ENCODE data around the gene GPS2.
A peak's percentile ranks its signal among the peaks of the same experiment; 100 is the strongest.

GPS2 gene

DNA sequence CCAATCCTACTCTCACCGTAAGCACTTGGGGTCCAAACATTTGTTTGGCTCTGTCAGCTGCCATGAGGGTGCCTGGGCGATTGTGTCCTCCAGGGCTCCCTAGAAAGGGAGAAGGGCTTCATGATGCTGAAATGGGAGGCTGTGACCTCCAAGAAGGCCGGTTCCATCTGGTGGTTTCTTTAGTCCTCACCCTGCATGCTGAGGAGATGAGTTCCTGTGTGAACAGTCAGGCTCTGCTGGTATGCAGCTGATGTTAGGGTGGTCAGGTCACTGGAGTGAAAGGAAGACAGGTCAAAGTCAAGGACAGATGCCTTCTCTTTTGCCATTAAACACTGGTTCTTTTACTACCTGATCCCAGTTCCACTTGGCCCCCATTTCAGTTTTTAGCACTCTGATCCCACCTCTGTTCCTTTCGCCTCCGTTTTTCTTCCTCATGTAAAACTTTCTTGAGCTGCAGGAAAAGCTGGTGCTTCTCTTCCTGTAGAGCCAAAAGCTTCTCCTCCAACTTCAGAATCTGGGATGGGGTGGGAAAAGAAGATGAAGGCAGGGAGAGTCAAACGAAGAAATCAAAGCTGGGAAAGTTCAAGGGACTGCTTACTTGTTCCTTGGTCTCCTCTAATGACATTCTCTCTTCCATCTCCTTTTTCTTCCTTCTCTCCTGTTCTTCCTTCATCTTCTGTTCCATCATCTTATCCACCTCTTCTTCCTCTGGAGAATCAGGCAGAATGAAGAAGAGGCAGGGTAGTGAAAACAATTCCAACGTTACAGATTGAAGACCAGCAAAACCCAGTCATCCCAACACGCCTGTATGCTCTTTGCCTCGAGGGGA lies 1.1 kb downstream of the GPS2 start:
- H3K4me3 Mint-ChIP-seq, result peak overlapping the region; percentile 88
- no peaks in the 10 kb centered on the region for H3K27me3 Mint-ChIP-seq
- ATAC-seq, result no peak
- H3K27ac Mint-ChIP-seq, result peak overlapping the region; percentile 86
- H3K36me3 Mint-ChIP-seq, result peaks cover 82% of the 10 kb centered on the region
- no peaks in the 10 kb centered on the region for H3K9me3 Mint-ChIP-seq
- H3K4me1 Mint-ChIP-seq, result peaks cover 67% of the 10 kb centered on the region

DNA sequence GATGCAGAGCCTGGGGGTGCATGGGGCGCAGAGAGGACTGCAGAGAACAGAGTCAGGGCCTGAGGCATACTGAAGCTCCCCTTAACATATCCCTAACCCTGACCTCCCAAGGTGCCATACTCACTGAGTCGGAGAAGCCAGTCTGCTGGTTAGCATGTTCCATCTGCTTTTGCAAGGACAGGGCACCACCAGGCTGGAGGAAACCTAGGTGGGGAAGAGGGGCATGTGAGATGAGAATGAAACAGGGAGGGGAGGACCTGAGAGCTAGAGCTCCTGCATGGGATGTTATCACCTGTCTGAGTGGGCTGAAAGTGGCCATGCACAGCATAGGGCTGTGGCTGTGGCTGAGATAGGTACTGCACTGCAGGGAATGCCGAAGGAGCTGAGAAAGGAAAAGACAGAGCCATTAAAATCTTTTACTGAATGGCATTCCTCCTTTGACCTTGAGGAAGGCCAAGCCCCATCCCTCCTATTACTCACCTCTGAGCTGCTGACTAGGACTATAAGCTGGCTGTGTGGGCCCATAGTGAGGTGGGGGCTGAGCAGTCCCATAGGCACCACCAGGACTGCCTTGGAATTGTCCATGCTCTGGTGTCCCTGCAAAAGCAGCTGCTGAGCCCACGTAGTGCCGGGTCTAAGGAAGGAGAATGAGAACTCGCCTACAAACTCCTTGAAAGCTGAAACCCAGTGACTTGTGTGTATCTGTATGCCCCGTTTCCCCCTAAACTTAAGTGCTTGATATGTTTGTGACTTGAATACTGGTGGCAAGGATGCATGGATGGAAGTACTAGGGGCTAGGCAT lies 1.9 kb downstream of the GPS2 start:
- H3K4me3 Mint-ChIP-seq, result peak overlapping the region; percentile 88
- no peaks in the 10 kb centered on the region for H3K27me3 Mint-ChIP-seq
- H3K27ac Mint-ChIP-seq, result peak overlapping the region; percentile 86
- no peak for ATAC-seq
- H3K36me3 Mint-ChIP-seq, result peaks cover 81% of the 10 kb centered on the region
- no peaks in the 10 kb centered on the region for H3K9me3 Mint-ChIP-seq
- peaks cover 69% of the 10 kb centered on the region for H3K4me1 Mint-ChIP-seq

DNA sequence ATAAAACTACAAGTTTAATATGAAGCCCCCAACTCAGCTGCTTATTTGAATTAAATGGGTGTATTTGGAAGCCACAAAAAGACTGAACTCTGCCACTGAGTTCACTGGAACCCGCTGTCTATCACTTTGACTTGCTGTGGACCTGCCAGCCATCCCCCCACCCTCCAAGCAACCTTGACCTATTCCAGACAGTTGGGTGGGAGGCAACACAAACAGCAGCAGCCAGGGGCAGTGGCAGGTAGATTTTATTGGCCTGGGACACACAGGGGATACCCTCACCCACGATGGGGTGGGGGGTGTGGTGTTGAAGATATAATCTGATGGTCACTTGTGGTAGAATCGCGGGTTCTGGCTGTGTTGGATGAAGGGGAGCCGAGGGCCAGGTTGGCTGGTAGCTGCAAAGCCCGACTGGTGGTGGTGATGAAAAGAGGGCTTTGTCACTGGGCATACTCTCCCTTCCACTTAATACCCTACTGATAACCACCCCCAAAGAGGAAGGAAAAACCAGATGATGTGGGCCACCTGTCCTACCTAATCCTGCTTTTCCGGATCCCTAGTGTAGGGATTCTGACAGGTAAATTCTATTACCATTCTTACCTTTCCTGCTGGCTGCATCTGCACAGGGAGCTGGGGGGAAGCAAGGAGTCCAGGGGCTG lies 2.6 kb downstream of the GPS2 start:
- ATAC-seq, result no peak
- peaks cover 69% of the 10 kb centered on the region for H3K4me1 Mint-ChIP-seq

GRCh38 chr17:7311110-7311705 lies 4.0 kb downstream of the GPS2 start:
- Mint-ChIP-seq H3K27me3 (no peaks in the 10 kb centered on the region), H3K4me3 (no peak overlapping the region), H3K9me3 (no peaks in the 10 kb centered on the region), H3K36me3 (peaks cover 62% of the 10 kb centered on the region), H3K27ac (peak overlapping the region; percentile 11), H3K4me1 (peaks cover 64% of the 10 kb centered on the region)
- no peak for ATAC-seq

More for the DNA sequence above, 2.6 kb downstream of the GPS2 start:
- no peaks in the 10 kb centered on the region for H3K9me3 Mint-ChIP-seq
- H3K4me3 Mint-ChIP-seq, result no peak overlapping the region
- peaks cover 74% of the 10 kb centered on the region for H3K36me3 Mint-ChIP-seq
- peak overlapping the region; percentile 86 for H3K27ac Mint-ChIP-seq
- H3K27me3 Mint-ChIP-seq, result no peaks in the 10 kb centered on the region

DNA sequence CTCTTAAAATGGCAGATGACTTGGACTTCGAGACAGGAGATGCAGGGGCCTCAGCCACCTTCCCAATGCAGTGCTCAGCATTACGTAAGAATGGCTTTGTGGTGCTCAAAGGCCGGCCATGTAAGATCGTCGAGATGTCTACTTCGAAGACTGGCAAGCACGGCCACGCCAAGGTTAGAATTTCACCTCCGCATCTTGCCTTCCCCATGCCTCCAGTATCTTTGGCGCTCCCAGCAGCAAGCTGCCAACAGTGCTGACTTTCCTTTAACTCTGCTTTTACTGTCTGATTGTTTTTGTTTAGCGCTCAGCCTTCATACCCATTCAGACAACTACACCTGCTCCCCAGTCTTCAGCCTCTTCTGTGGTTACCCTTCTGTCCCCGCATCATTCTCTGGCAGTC lies 5.5 kb downstream of the GPS2 start:
- no peaks in the 10 kb centered on the region for H3K9me3 Mint-ChIP-seq
- ATAC-seq, result no peak
- H3K4me3 Mint-ChIP-seq, result peak overlapping the region; percentile 80
- peak overlapping the region; percentile 93 for H3K27ac Mint-ChIP-seq
- H3K36me3 Mint-ChIP-seq, result peaks cover 59% of the 10 kb centered on the region
- H3K4me1 Mint-ChIP-seq, result peaks cover 57% of the 10 kb centered on the region
- no peaks in the 10 kb centered on the region for H3K27me3 Mint-ChIP-seq

DNA sequence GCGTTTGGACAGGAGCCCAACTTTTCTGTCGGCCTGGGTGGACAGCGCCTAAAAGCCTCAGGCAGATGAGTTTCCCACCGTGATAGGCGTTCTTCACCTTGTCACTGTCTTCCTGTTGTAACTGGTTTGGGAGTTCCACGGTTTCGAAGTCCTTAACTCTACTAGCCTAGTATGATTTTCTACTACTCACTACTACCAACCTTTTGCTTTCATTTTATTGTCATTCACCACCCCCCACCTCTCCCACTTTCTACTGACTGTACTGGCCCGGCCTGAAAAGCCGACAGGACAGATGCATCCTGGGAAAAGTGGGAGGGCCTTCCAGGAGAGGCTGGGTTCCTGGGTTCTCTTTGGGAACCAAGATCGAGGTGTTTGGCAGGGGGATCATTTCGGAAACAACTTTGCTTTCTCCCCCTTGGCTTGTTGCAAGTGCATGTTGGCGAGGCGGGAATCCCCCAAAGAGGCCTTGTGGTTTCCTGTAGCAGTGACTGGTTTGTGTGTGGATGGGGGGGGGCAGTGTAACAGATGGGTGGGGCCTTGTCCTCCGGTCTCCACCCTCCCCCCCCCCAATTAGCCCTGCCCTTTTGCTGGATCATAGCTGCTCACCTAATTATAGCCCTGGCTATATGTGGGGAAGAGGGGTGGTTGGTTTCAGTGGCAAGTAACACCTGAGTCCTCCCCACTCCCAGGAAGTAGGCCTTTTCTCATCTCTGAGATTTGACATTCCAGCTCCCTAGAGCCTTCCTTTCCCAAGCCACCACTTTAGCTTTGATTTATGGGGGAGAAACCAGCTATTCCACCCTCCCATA lies 6.3 kb downstream of the GPS2 start:
- H3K4me3 Mint-ChIP-seq, result peak overlapping the region; percentile 80
- H3K27me3 Mint-ChIP-seq, result no peaks in the 10 kb centered on the region
- peaks cover 52% of the 10 kb centered on the region for H3K36me3 Mint-ChIP-seq
- ATAC-seq, result peak; percentile 49
- peaks cover 49% of the 10 kb centered on the region for H3K4me1 Mint-ChIP-seq
- peak overlapping the region; percentile 93 for H3K27ac Mint-ChIP-seq
- no peaks in the 10 kb centered on the region for H3K9me3 Mint-ChIP-seq

DNA sequence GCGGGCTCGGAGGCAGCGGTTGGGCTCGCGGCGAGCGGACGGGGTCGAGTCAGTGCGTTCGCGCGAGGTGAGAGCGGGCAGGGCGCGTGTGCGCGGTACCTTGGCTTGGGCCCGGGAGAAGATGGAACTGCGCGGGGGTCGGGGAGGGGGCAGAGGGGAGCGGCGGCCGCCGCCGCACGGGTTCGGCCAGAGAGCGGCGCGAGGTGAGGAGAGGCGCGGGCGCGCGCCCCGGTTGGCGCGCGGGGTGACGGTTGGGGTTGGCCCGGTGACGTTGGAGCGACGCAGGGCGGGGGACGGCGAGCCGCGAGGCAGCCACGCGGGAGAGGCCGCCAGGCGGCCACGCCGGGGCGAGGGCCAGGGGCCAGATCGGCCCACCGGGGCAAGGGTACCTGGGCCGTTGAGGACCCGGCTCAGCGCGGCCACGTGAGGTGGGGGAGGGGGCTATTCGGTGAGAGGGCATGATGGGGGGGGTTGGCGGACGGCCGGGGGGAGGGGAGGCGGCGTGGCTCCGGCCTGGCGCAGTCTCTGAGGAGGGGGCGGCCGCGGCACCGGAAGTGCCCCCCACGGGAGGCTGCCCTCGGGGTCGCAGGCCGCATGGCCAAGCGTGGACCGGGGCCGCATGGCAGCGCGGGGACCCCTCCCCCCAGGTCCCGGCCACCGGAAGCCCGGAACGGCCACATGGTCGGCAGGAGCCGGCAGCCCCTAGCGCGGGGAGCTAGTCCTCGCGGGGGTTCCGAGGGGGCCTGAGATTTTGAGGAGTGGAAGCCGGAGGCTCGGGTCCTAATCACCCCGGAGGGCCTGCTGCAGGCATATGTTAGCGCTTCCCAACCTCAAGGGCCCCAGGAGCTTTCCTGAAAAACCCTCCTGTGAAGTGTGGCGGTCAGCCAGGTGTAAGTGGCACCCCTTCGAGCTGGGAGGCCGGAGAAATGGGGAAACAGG lies 7.2 kb downstream of the GPS2 start:
- Mint-ChIP-seq H3K36me3 (peaks cover 45% of the 10 kb centered on the region), H3K27me3 (no peaks in the 10 kb centered on the region), H3K9me3 (no peaks in the 10 kb centered on the region), H3K4me1 (peaks cover 41% of the 10 kb centered on the region), H3K27ac (peak overlapping the region; percentile 93), H3K4me3 (peak overlapping the region; percentile 80)
- ATAC-seq, result peak; percentile 43

- Mint-ChIP-seq H3K4me1 (peaks cover 32% of the 10 kb centered on the region), H3K27me3 (no peaks in the 10 kb centered on the region), H3K36me3 (peaks cover 36% of the 10 kb centered on the region), H3K27ac (peak within 1 kb of the TSS; percentile 93), H3K9me3 (no peaks in the 10 kb centered on the region), H3K4me3 (peak within 1 kb of the TSS; percentile 80)
- ATAC-seq, result peak; percentile 90
Measured at GRCh38 chr17:7306911-7307685, 8.1 kb downstream of the GPS2 start, which contains the start of gene EIF5A. Gene EIF5A (plus strand): TSS chr17:7307628. CDS start chr17:7309636, 2,008 bp downstream.

GRCh38 chr17:7304179-7304578 lies 11.0 kb downstream of the GPS2 start:
- Mint-ChIP-seq H3K4me3 (no peak overlapping the region), H3K36me3 (peaks cover 7% of the 10 kb centered on the region), H3K27ac (no peak overlapping the region), H3K27me3 (no peaks in the 10 kb centered on the region), H3K9me3 (no peaks in the 10 kb centered on the region), H3K4me1 (peaks cover 3% of the 10 kb centered on the region)
- no peak for ATAC-seq

- peak overlapping the region; percentile 6 for H3K27ac Mint-ChIP-seq
- no peaks in the 10 kb centered on the region for H3K9me3 Mint-ChIP-seq
- peak overlapping the region; percentile 17 for H3K4me3 Mint-ChIP-seq
- peaks cover 23% of the 10 kb centered on the region for H3K4me1 Mint-ChIP-seq
- H3K36me3 Mint-ChIP-seq, result no peaks in the 10 kb centered on the region
- peaks cover 47% of the 10 kb centered on the region for H3K27me3 Mint-ChIP-seq
- peak; percentile 70 for ATAC-seq
Measured at GRCh38 chr17:7296189-7296861, 18.8 kb downstream of the GPS2 start.

DNA sequence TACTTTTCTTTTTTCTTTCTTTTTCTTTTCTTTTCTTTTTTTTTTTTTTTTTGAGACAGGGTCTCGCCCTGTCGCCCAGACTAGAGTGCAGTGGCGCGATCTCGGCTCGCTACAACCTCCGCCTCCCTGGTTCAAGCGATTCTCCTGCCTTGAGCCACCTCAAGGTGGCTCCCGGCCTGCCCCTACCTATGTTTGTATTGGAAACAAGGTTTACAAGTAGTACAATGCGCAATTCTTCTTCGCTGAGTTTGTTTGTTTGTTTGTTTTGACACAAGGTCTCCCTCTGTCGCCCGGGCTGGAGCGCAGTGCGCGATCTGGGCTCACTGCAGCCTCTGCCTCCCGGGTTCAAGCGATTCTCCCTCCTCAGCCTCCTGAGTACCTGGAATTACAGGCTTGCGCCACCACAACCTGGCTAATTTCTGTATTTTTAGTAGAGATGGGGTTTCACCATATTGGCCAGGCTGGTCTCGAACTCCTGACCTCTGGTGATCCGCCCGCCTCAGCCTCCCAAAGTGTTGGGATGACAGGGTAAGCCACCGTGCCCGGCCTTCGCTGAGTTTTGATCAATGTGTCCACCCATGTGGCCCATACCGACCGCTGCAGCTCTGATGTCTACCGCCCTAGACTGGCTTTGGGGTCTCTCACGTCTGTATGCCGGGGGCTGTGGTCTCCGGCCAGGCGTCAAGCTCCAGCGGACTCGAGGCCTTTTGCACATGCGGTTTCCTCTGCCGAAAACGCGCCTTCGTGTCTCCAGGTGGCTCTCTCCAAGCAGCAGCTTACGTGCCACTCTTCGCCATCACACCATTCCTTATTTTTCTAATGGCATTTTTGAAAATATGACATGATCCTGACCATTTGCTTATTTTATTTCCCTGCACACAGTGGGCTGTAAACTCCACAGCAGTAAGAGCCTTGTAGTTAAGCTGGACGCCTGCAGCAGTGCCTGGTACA lies 19.7 kb downstream of the GPS2 start:
- ATAC-seq, result no peak
- Mint-ChIP-seq H3K27me3 (peaks cover 55% of the 10 kb centered on the region), H3K36me3 (no peaks in the 10 kb centered on the region), H3K27ac (peak overlapping the region; percentile 44), H3K4me1 (peaks cover 23% of the 10 kb centered on the region), H3K9me3 (no peaks in the 10 kb centered on the region), H3K4me3 (peak overlapping the region; percentile 82)
